Activated CD4-positive, alpha-beta T cell treated with anti-CD3 and anti-CD28 coated beads for 36 hours (primary cell): ENCODE data around the gene ATP6V1G3. TPM values are rescaled to one million over a fixed set of nuclear protein-coding genes. Genes with fewer than 3 reads are reported as not detected.
"Not testable (repeated sequence)": the region's sequence is repeated elsewhere in the genome, so short reads cannot be mapped to it uniquely, and the experiment has no call there.

Experiments used
- ATAC-seq: fragments of 200-7000 bp; cut with Tn5 transposase; one replicate; pipeline ENCODE4 v1.10.0; 2021; ENCODE audit warnings: mild to moderate bottlenecking, moderate library complexity
- CTCF ChIA-PET: fragments of 350-600 bp; sonication (Branson Sonifier 250); formaldehyde crosslinking; loops from one replicate; lab custom pipeline; 2021; ENCODE audit warnings: antibody characterized with exemption; lab: Charles Lee
- POLR2A ChIA-PET: fragments of 350-600 bp; sonication (Branson Sonifier 250); formaldehyde crosslinking; loops from one replicate; lab custom pipeline; 2021; ENCODE audit warnings: antibody characterized with exemption, inconsistent platforms; lab: Charles Lee
- DNase-seq: peaks from one replicate; pipeline ENCODE4 v3.0.0-alpha.2; 2020
- H3K27ac Mint-ChIP-seq: one replicate; pipeline ENCODE4 v1.8.0; 2021; ENCODE audit warnings: mixed read lengths
- H3K27me3 Mint-ChIP-seq: one replicate; pipeline ENCODE4 v1.8.0; 2021; ENCODE audit warnings: mixed read lengths
- H3K36me3 Mint-ChIP-seq: one replicate; pipeline ENCODE4 v1.8.0; 2021; ENCODE audit warnings: low read depth, mixed read lengths
- H3K4me1 Mint-ChIP-seq: one replicate; pipeline ENCODE4 v1.8.0; 2021; ENCODE audit warnings: mixed read lengths
- H3K4me3 Mint-ChIP-seq: one replicate; pipeline ENCODE4 v1.8.0; 2021; ENCODE audit warnings: mild to moderate bottlenecking, moderate library complexity, mixed read lengths
- H3K9me3 Mint-ChIP-seq: one replicate; pipeline ENCODE4 v1.8.0; 2021; ENCODE audit warnings: low read depth, mixed read lengths
- intact Hi-C, 2 experiments: fragments of 100-400 bp; cut with DNase I in 1 of 2; cut with micrococcal nuclease in 1 of 2; formaldehyde crosslinking; loops; one replicate each; pipeline versions ENCODE4 v1.14.2 to v1.15.1; 2022 to 2024; cut with DNase I, micrococcal nuclease
- total RNA-seq, 2 experiments: library from RNA; stranded (reverse); gene quantifications; one replicate each; pipeline ENCODE4 v1.2.3, GENCODE V29; 2021

The ATP6V1G3 gene
- total RNA-seq, 2 experiments from 2014 or later, result not detected

DNA sequence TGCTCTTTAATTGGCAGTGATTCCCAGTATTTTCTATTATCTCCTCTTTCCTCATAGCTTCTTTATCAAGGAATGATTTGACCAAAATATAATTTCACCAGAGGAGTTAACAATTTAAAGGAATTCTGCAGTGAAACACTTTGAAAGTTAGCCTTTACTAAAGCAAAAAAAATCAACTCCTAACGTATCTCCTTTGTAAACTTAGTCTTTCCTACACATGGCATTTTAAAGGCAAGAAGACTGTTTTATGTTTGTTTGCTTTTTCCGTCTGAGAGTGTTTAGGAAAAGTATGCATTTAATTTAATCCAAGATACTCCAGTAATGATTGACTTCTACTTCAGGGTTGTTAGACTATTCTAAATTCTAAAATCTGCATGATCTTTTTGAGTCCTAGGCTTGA, 15.9 kb downstream of the ATP6V1G3 start:
- DNase-seq (no peak), ATAC-seq (no peak)
- H3K36me3 Mint-ChIP-seq, result no peaks in the 10 kb centered on the region
- no peaks in the 10 kb centered on the region for H3K27me3 Mint-ChIP-seq
- H3K27ac Mint-ChIP-seq, result peak overlapping the region; percentile 93
- intact Hi-C loops, result loop anchor here (5.0 to 10.0 kb wide), 7 partner anchors 208 to 747 kb away; partner anchors contain the start of gene DENND1B (in 2 of the 2)
- peaks cover 76% of the 10 kb centered on the region for H3K4me1 Mint-ChIP-seq
- H3K9me3 Mint-ChIP-seq, result no peaks in the 10 kb centered on the region
- POLR2A ChIA-PET, result no interaction called here
- CTCF ChIA-PET, result interaction anchor here (1.0 to 1.6 kb wide), 4 partner anchors 10 to 167 kb away, joined by 3 to 5 read pairs (median 3); no protein-coding TSS in a partner anchor
- peak overlapping the region; percentile 64 for H3K4me3 Mint-ChIP-seq

DNA sequence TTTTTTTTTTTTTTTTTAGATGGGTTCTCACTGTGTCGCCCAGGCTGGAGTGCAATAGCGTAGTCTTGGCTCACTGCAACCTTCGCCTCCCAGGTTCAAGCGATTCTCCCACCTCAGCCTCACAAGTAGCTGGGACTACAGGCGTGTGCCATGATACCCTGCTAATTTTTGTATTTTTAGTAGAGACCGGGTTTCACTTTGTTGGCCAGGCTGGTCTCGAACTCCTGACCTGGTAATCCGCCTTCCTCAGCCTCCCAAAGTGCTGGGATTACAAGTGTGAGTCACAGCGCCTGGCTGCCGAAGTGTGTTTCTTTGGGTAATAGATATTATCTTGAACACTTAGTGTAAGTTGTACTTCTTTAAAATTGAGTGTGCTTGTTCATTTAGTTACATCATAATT, 16.4 kb downstream of the ATP6V1G3 start:
- H3K36me3 Mint-ChIP-seq, H3K27me3 Mint-ChIP-seq, H3K9me3 Mint-ChIP-seq, POLR2A ChIA-PET, ATAC-seq: not testable (repeated sequence)
- peak; percentile 57 for DNase-seq
- intact Hi-C loops, result loop anchor here (5.0 to 10.0 kb wide), 7 partner anchors 208 to 747 kb away; partner anchors contain the start of gene DENND1B (in 2 of the 2)
- peak overlapping the region; percentile 64 for H3K4me3 Mint-ChIP-seq
- peak overlapping the region; percentile 93 for H3K27ac Mint-ChIP-seq
- peaks cover 78% of the 10 kb centered on the region for H3K4me1 Mint-ChIP-seq
- CTCF ChIA-PET, result interaction anchor here (1.1 kb wide), 1 partner anchor 157 kb away, joined by 3 read pairs; no protein-coding TSS in a partner anchor

DNA sequence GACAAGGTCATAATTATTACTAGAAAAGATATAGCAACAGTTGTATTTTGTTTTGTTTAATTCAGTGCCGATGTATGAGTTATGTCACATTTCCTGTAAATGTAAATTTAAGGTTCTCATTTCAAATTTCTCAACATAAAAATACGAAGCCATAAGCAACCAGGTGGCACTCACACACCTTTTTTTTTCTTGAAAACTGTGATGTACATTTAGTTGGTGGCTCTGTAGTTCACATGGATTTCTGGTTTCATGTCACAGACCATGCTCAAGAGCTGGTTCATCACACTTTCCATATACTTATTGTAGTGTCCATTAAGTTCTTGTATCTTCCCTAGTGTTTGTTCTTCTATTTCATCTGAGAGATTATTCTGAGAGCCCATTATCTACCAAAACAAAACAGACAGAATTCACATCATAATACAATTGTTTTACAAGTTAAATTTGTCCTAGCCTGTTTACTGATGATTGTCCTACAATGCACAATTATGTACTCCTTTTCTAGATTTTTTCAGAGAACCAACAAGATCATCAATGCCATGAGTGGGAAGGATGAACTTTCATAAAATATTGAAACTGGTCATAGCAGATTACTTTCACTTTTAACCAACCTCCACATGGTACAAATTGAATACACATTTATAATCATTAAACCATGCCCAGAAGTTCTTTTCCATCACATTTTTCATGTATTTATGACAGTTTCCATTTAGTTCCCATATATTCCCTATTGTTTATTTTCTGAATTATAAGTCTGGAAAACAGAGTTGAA, 17.1 kb downstream of the ATP6V1G3 start:
- peak; percentile 50 for ATAC-seq
- H3K4me1 Mint-ChIP-seq, result peaks cover 83% of the 10 kb centered on the region
- CTCF ChIA-PET, result interaction anchor here (0.8 to 1.6 kb wide), 8 partner anchors 17 to 267 kb away, joined by 3 to 9 read pairs (median 3); partner anchors contain the start of gene ATP6V1G3
- peak overlapping the region; percentile 93 for H3K27ac Mint-ChIP-seq
- peak; percentile 12 for DNase-seq
- H3K9me3 Mint-ChIP-seq, result no peaks in the 10 kb centered on the region
- H3K27me3 Mint-ChIP-seq, result no peaks in the 10 kb centered on the region
- peak overlapping the region; percentile 64 for H3K4me3 Mint-ChIP-seq
- H3K36me3 Mint-ChIP-seq, result no peaks in the 10 kb centered on the region
- intact Hi-C loops, result loop anchor here (1.0 to 10.0 kb wide), 15 partner anchors 33 to 746 kb away; partner anchors contain the start of genes DENND1B (in 2 of the 2), NEK7 (in 1 of the 2) and PTPRC (in 1 of the 2)
- POLR2A ChIA-PET, result interaction anchor here (0.7 kb wide), 1 partner anchor 116 kb away, joined by 3 read pairs; no protein-coding TSS in a partner anchor

- ChIA-PET CTCF (interaction anchor here (1.0 to 3.1 kb wide), 8 partner anchors 24 to 183 kb away, joined by 3 to 12 read pairs (median 5); no protein-coding TSS in a partner anchor), POLR2A (interaction anchor here (0.6 to 2.2 kb wide), 5 partner anchors 74 to 161 kb away, joined by 3 to 11 read pairs (median 4); partner anchors contain the start of gene PTPRC)
- ATAC-seq, result peak; percentile 60
- Mint-ChIP-seq H3K27me3 (no peaks in the 10 kb centered on the region), H3K9me3 (no peaks in the 10 kb centered on the region), H3K27ac (peak overlapping the region; percentile 90), H3K36me3 (no peaks in the 10 kb centered on the region), H3K4me3 (peak overlapping the region; percentile 64), H3K4me1 (peaks cover 76% of the 10 kb centered on the region)
- DNase-seq, result peak; percentile 23
- intact Hi-C loops, result loop anchor here (1.0 to 10.0 kb wide), 9 partner anchors 162 to 743 kb away; partner anchors contain the start of gene DENND1B (in 2 of the 2)
Measured at GRCh38 chr1:198520524-198521254, 19.8 kb downstream of the ATP6V1G3 start.

DNA sequence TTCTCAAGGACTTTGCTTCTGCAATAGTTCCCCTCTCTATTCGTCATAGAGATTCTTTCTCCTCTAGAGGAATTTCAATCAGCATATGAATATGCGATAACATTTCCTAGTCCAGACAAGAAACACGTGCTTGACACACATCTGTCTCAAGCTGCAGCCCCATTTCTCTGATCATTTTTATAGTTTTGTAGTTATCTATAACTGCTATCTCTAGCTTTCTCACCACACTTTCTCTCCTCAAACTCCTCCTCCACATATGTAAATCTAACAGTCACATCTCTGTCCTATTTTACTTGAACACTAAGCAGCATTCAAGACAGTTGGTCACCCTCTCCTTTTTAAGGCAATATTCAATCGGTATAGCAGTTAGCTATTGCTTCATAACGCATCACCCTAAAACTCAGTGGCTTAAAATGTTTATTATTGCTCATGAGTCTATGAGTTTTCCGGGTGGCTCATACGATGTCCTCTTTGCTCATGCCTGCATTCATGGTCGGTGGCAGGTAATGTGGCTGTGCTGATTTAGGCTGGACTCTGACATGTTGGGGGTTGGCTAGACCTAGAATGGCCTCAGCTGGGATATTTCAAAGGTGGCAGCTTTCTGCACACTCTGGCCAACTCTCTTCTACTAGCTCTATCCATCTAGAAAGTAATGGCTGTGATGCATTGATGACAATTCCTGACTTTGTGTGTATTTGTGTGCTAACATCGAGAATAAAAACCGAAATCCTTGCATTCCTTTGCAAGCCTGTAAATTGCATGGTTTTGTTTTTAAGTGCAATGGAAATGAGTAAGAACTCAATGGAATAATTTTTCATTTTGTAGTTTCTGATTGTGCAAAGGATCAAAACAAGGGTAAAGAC, 20.6 kb downstream of the ATP6V1G3 start:
- ChIA-PET CTCF (interaction anchor here (0.6 to 3.1 kb wide), 14 partner anchors 10 to 426 kb away, joined by 3 to 12 read pairs (median 4); no protein-coding TSS in a partner anchor), POLR2A (interaction anchor here (0.6 to 2.2 kb wide), 7 partner anchors 75 to 162 kb away, joined by 3 to 11 read pairs (median 4); partner anchors contain the start of gene PTPRC)
- peaks cover 78% of the 10 kb centered on the region for H3K4me1 Mint-ChIP-seq
- DNase-seq (peak; percentile 34), ATAC-seq (peak; percentile 47)
- peak overlapping the region; percentile 90 for H3K27ac Mint-ChIP-seq
- intact Hi-C loops, result loop anchor here (1.0 to 10.0 kb wide), 10 partner anchors 55 to 743 kb away; partner anchors contain the start of gene DENND1B (in 2 of the 2)
- H3K36me3 Mint-ChIP-seq, result no peaks in the 10 kb centered on the region
- no peaks in the 10 kb centered on the region for H3K27me3 Mint-ChIP-seq
- H3K9me3 Mint-ChIP-seq, result no peaks in the 10 kb centered on the region
- peak overlapping the region; percentile 64 for H3K4me3 Mint-ChIP-seq

GRCh38 chr1:198517623-198518199, 22.8 kb downstream of the ATP6V1G3 start:
- DNase-seq (no peak), ATAC-seq (no peak)
- Mint-ChIP-seq H3K4me3 (no peak overlapping the region), H3K27ac (no peak overlapping the region), H3K9me3 (no peaks in the 10 kb centered on the region), H3K4me1 (peaks cover 68% of the 10 kb centered on the region), H3K27me3 (no peaks in the 10 kb centered on the region), H3K36me3 (no peaks in the 10 kb centered on the region)
- ChIA-PET CTCF (interaction anchor here (3.1 kb wide), 1 partner anchor 168 kb away, joined by 12 read pairs; no protein-coding TSS in a partner anchor), POLR2A (no interaction called here)
- intact Hi-C loops, result loop anchor here in 1 of 2 experiments (2.0 kb wide), 1 partner anchor 53 kb away; no protein-coding TSS in a partner anchor

GRCh38 chr1:198500096-198500495, 40.4 kb downstream of the ATP6V1G3 start:
- intact Hi-C loops, result no loop called here
- Mint-ChIP-seq H3K27me3 (no peaks in the 10 kb centered on the region), H3K9me3 (peaks cover 11% of the 10 kb centered on the region), H3K4me1 (peaks cover 13% of the 10 kb centered on the region), H3K4me3 (no peak overlapping the region), H3K27ac (no peak overlapping the region), H3K36me3 (peaks cover 3% of the 10 kb centered on the region)
- POLR2A ChIA-PET, result no interaction called here
- CTCF ChIA-PET, result interaction anchor here (0.6 kb wide), 1 partner anchor 12 kb away, joined by 3 read pairs; no protein-coding TSS in a partner anchor
- DNase-seq, result no peak
- ATAC-seq, result no peak

- Mint-ChIP-seq H3K4me3 (no peak overlapping the region), H3K27me3 (no peaks in the 10 kb centered on the region), H3K4me1 (peaks cover 13% of the 10 kb centered on the region), H3K36me3 (peaks cover 3% of the 10 kb centered on the region), H3K27ac (no peak overlapping the region), H3K9me3 (peaks cover 11% of the 10 kb centered on the region)
- no peak for DNase-seq
- ChIA-PET POLR2A (no interaction called here), CTCF (no interaction called here)
- intact Hi-C loops, result no loop called here
- ATAC-seq, result no peak
Measured at GRCh38 chr1:198499588-198499987, 40.9 kb downstream of the ATP6V1G3 start.

GRCh38 chr1:198498881-198499280, 41.6 kb downstream of the ATP6V1G3 start:
- Mint-ChIP-seq H3K27ac (no peak overlapping the region), H3K9me3 (peaks cover 11% of the 10 kb centered on the region), H3K4me1 (peaks cover 13% of the 10 kb centered on the region), H3K27me3 (no peaks in the 10 kb centered on the region), H3K36me3 (peaks cover 3% of the 10 kb centered on the region), H3K4me3 (no peak overlapping the region)
- no peak for ATAC-seq
- ChIA-PET CTCF (interaction anchor here (1.2 kb wide), 1 partner anchor 34 kb away, joined by 3 read pairs; no protein-coding TSS in a partner anchor), POLR2A (no interaction called here)
- DNase-seq, result no peak
- intact Hi-C loops, result no loop called here

DNA sequence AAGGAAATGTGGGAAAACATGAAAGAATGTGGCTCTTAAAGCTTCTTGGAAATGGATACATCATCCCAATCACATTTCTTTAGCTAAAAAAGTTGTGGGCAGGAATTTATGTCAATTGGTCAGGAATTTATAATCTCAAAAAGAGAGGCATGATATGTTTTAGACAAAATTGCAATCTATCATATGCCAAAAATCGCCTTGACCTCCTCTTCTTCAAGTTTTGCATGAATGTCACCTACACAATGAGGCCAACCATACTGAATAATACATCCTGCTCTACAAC, 42.4 kb downstream of the ATP6V1G3 start:
- Mint-ChIP-seq H3K36me3 (peaks cover 3% of the 10 kb centered on the region), H3K4me1 (peaks cover 13% of the 10 kb centered on the region), H3K27me3 (no peaks in the 10 kb centered on the region), H3K27ac (no peak overlapping the region), H3K9me3 (peaks cover 5% of the 10 kb centered on the region), H3K4me3 (no peak overlapping the region)
- intact Hi-C loops, result no loop called here
- ChIA-PET CTCF (interaction anchor here (1.2 kb wide), 1 partner anchor 33 kb away, joined by 3 read pairs; no protein-coding TSS in a partner anchor), POLR2A (no interaction called here)
- DNase-seq, result no peak
- ATAC-seq, result no peak
